HG03442 (cell line): Measurements from ENCODE around the gene KCNIP4.

Source experiments
- ATAC-seq: cut with Tn5 transposase; IDR thresholded peaks from one replicate; pipeline ENCODE4 v1.9.1; 2021; ENCODE audit warnings: mild to moderate bottlenecking, moderate library complexity; ENCODE audit not compliant: unreplicated experiment

KCNIP4 gene

GRCh38 chr4:21699446-21699845 is 249.1 kb downstream of the KCNIP4 start:
- ATAC-seq: no peak

GRCh38 chr4:21697583-21697982 is 251.0 kb downstream of the KCNIP4 start:
- ATAC-seq: no peak

GRCh38 chr4:21695141-21695540 is 253.4 kb downstream of the KCNIP4 start:
- ATAC-seq: no peak

GRCh38 chr4:21692241-21692640 is 256.3 kb downstream of the KCNIP4 start:
- ATAC-seq: no peak

GRCh38 chr4:21688596-21689265 is 259.8 kb downstream of the KCNIP4 start:
- ATAC-seq: no peak

GRCh38 chr4:21685911-21686310 is 262.7 kb downstream of the KCNIP4 start:
- ATAC-seq: no peak

- ATAC-seq: no peak
These were observed 268.2 kb downstream of the KCNIP4 start for GRCh38 chr4:21680326-21680898.

- ATAC-seq: no peak
These were observed 269.9 kb downstream of the KCNIP4 start for GRCh38 chr4:21678711-21679110.

GRCh38 chr4:21677173-21677572 is 271.4 kb downstream of the KCNIP4 start:
- ATAC-seq: no peak

- ATAC-seq: no peak
These were observed 284.2 kb downstream of the KCNIP4 start for GRCh38 chr4:21664355-21664754.

GRCh38 chr4:21656832-21657231 is 291.7 kb downstream of the KCNIP4 start:
- ATAC-seq: no peak

- ATAC-seq: no peak
These were observed 293.5 kb downstream of the KCNIP4 start for GRCh38 chr4:21655031-21655430.

- no peak for ATAC-seq
These were observed 295.9 kb downstream of the KCNIP4 start for GRCh38 chr4:21652508-21653231.

GRCh38 chr4:21649391-21650090 is 299.0 kb downstream of the KCNIP4 start:
- ATAC-seq: no peak

GRCh38 chr4:21645776-21646175 is 302.8 kb downstream of the KCNIP4 start:
- ATAC-seq: no peak

- ATAC-seq: no peak
These were observed 306.9 kb downstream of the KCNIP4 start for GRCh38 chr4:21641696-21642095.

- ATAC-seq: no peak
These were observed 310.3 kb downstream of the KCNIP4 start for GRCh38 chr4:21638171-21638725.

GRCh38 chr4:21628916-21629610 is 319.5 kb downstream of the KCNIP4 start:
- ATAC-seq: no peak

GRCh38 chr4:21628116-21628670 is 320.4 kb downstream of the KCNIP4 start:
- ATAC-seq: no peak

GRCh38 chr4:21625447-21625846 is 323.1 kb downstream of the KCNIP4 start:
- ATAC-seq: no peak
